SK-N-SH (cell line): Measurements from ENCODE around the gene CLSTN2. TPM values are rescaled to one million over a fixed set of nuclear protein-coding genes. Genes with fewer than 3 reads are reported as not detected.

ENCODE experiments used
- CTCF ChIA-PET: fragments of 300-600, 350-600 bp; formaldehyde crosslinking; extraction: SDS; loops from one replicate; lab custom pipeline; 2021; lab: Yijun Ruan, JAX
- POLR2A ChIA-PET: fragments of 350-600 bp; sonication (Branson Sonifier 250); formaldehyde crosslinking; extraction: SDS; loops from one replicate; lab custom pipeline; 2020; ENCODE audit warnings: antibody characterized with exemption, inconsistent platforms; lab: Yijun Ruan, JAX
- DNase-seq: peaks from one replicate; pipeline ENCODE4 v3.0.0; 2012
- H2AFZ ChIP-seq: fragments of 200-600 bp; sonication (generic); 2 replicates; pipeline ENCODE4 v1.8.1; 2016; ENCODE audit warnings: antibody characterized with exemption, mild to moderate bottlenecking, low read depth
- H3F3A ChIP-seq: fragments of 200-600 bp; sonication (generic); replicated peaks from 2 replicates; pipeline ENCODE3; 2016; ENCODE audit warnings: antibody characterized with exemption, mild to moderate bottlenecking; ENCODE audit not compliant: insufficient read depth
- H3K27ac ChIP-seq, 2 experiments: fragments of 200-500 bp in 1 of 2; fragments of 200-600 bp in 1 of 2; sonication (Bioruptor generic) in 1 of 2; sonication (generic), shearing (Covaris generic) in 1 of 2; 2 replicates each; pipeline versions ENCODE4 v1.5.1 to v1.6.1; 2014 to 2016; ENCODE audit warnings: low read depth in 2 of 2, inconsistent platforms in 1 of 2, low read length in 1 of 2, mild to moderate bottlenecking in 1 of 2, mixed read lengths in 1 of 2
- H3K27me3 ChIP-seq: fragments of 200-600 bp; sonication (generic), shearing (Covaris generic); 2 replicates; pipeline ENCODE4 v1.6.1; 2016; ENCODE audit warnings: mixed run types; ENCODE audit not compliant: insufficient read depth
- H3K36me3 ChIP-seq, 2 experiments: fragments of 200-500 bp in 1 of 2; fragments of 200-600 bp in 1 of 2; sonication (Bioruptor generic) in 1 of 2; sonication (generic) in 1 of 2; replicated peaks in 1 of 2; 2 replicates each; pipeline versions ENCODE3 to v1.5.1; 2014 to 2016; ENCODE audit warnings: low read length in 1 of 2, mild to moderate bottlenecking in 1 of 2; ENCODE audit not compliant: insufficient read depth in 2 of 2, control insufficient read depth in 1 of 2
- H3K4me1 ChIP-seq, 2 experiments: fragments of 200-500 bp in 1 of 2; fragments of 200-600 bp in 1 of 2; sonication (Bioruptor generic) in 1 of 2; sonication (generic), shearing (Covaris generic) in 1 of 2; 2 replicates each; pipeline versions ENCODE4 v1.5.1 to v1.6.1; 2014 to 2016; ENCODE audit warnings: low read depth in 1 of 2, low read length in 1 of 2, mixed run types in 1 of 2; ENCODE audit not compliant: insufficient read depth in 2 of 2, control insufficient read depth in 1 of 2
- H3K4me2 ChIP-seq: fragments of 200-600 bp; sonication (generic), shearing (Covaris generic); 2 replicates; pipeline ENCODE4 v1.6.1; 2017; ENCODE audit warnings: mixed run types
- H3K4me3 ChIP-seq, 2 experiments: fragments of 200-500 bp in 1 of 2; fragments of 200-600 bp in 1 of 2; sonication (Bioruptor generic) in 1 of 2; sonication (generic), shearing (Covaris generic) in 1 of 2; 2 replicates each; pipeline versions ENCODE4 v1.5.1 to v1.8.1; 2014 to 2016; ENCODE audit warnings: low read depth in 2 of 2, inconsistent platforms in 1 of 2, low read length in 1 of 2, mild to moderate bottlenecking in 1 of 2, mixed read lengths in 1 of 2, moderate library complexity in 1 of 2
- H3K79me2 ChIP-seq: fragments of 200-600 bp; sonication (generic); 2 replicates; pipeline ENCODE4 v1.8.1; 2017; ENCODE audit warnings: mild to moderate bottlenecking; ENCODE audit not compliant: insufficient read depth
- H3K9ac ChIP-seq: fragments of 200-600 bp; sonication (generic); 2 replicates; pipeline ENCODE4 v1.6.1; 2017; ENCODE audit warnings: mixed run types
- H3K9me2 ChIP-seq: fragments of 200-600 bp; sonication (generic); 2 replicates; pipeline ENCODE4 v1.6.1; 2017; ENCODE audit warnings: mixed run types
- H3K9me3 ChIP-seq: fragments of 200-600 bp; sonication (generic); 2 replicates; pipeline ENCODE4 v1.6.1; 2017; ENCODE audit warnings: mixed run types, mild to moderate bottlenecking, moderate library complexity
- H4K20me1 ChIP-seq: fragments of 200-600 bp; sonication (generic); 2 replicates; pipeline ENCODE4 v1.6.1; 2017; ENCODE audit warnings: mild to moderate bottlenecking, mixed run types; ENCODE audit not compliant: insufficient read depth
- ELF1 ChIP-seq: IDR thresholded peaks from 2 replicates; pipeline ENCODE4 v1.4.0; 2012
- FOXM1 ChIP-seq: IDR thresholded peaks from 2 replicates; pipeline ENCODE4 v1.4.0; 2012; ENCODE audit warnings: low read depth, mild to moderate bottlenecking
- GABPA ChIP-seq: IDR thresholded peaks from 2 replicates; pipeline ENCODE4 v1.4.0; 2012; ENCODE audit warnings: low read depth, mild to moderate bottlenecking
- GATA2 ChIP-seq: sonication (generic); formaldehyde crosslinking; IDR thresholded peaks from 2 replicates; pipeline ENCODE4 v1.5.0; 2020; ENCODE audit warnings: mild to moderate bottlenecking, missing genetic modification reagents
- JUND ChIP-seq: IDR thresholded peaks from 2 replicates; pipeline ENCODE4 v1.4.0; 2012
- NFIC ChIP-seq: IDR thresholded peaks from 2 replicates; pipeline ENCODE4 v1.4.0; 2012; ENCODE audit warnings: borderline replicate concordance
- RFX5 ChIP-seq: IDR thresholded peaks from 2 replicates; pipeline ENCODE4 v1.6.1; 2012; ENCODE audit warnings: mild to moderate bottlenecking, improper control_type of control experiment, low read length
- RXRA ChIP-seq: IDR thresholded peaks from 2 replicates; pipeline ENCODE4 v1.4.0; 2012; ENCODE audit warnings: low read depth, mild to moderate bottlenecking, borderline replicate concordance
- SMC3 ChIP-seq: IDR thresholded peaks from 2 replicates; pipeline ENCODE4 v1.6.1; 2012; ENCODE audit warnings: low read depth, low read length, improper control_type of control experiment
- TAF1 ChIP-seq: IDR thresholded peaks from 2 replicates; pipeline ENCODE4 v1.6.1; 2012; ENCODE audit warnings: low read depth, mild to moderate bottlenecking, low read length, moderate library complexity, borderline replicate concordance
- USF1 ChIP-seq: IDR thresholded peaks from 2 replicates; pipeline ENCODE4 v1.4.0; 2012; ENCODE audit warnings: low read depth, borderline replicate concordance
- YY1 ChIP-seq: IDR thresholded peaks from 2 replicates; pipeline ENCODE4 v1.4.0; 2012; ENCODE audit warnings: low read depth, mild to moderate bottlenecking
- WGBS: methylation state at CpG from one replicate; pipeline ENCODE4 v1.1.6; 2017; ENCODE audit warnings: low lambda C conversion rate; 5-methylcytosine and 5-hydroxymethylcytosine counted together
- polyA plus RNA-seq, 3 experiments: library from polyadenylated mRNA; depleted of rRNA; stranded (reverse); fragments of >200 nt; gene quantifications; 2 replicates each; pipeline ENCODE4 v1.2.3, GENCODE V29; 2012
- TF ChIP-seq, protein P1 (sequence below): fragments of 200-600 bp; sonication (generic); IDR thresholded peaks from 2 replicates; pipeline ENCODE4 v1.6.1; 2017; ENCODE audit warnings: antibody characterized with exemption, mild to moderate bottlenecking, moderate library complexity

The CLSTN2 gene
- polyA plus RNA-seq, 1 of the 3 experiments (the other 2 are of a cell fraction) = 0.02 TPM

DNA sequence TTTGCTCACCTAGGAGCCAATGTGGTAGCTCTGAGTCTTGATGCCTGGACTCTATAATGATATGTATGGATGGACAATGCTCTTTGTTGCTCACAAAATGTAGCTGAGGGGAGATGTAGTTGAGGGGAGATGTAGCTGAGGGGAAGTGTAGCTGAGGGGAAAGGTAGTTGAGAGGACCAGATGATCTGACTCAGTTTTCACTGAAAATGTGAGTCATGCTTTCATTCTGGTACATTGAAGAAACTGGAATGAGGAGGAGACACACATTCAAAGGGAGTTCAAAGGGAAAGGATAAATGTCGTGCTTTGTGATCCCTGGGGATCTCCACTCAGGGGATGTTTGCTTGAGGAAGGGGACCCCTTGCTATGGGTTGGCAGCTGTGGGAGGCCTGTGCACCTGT lies 440.0 kb downstream of the CLSTN2 start:
- Histone ChIP-seq H3K4me3 (no peak overlapping the region), H3F3A (no peaks in the 10 kb centered on the region), H3K27ac (no peak overlapping the region), H3K9me3 (no peaks in the 10 kb centered on the region), H3K27me3 (no peaks in the 10 kb centered on the region), H2AFZ (no peak overlapping the region), H3K79me2 (no peaks in the 10 kb centered on the region), H3K4me1 (no peaks in the 10 kb centered on the region), H4K20me1 (no peaks in the 10 kb centered on the region), H3K36me3 (no peaks in the 10 kb centered on the region), H3K9me2 (no peaks in the 10 kb centered on the region), H3K4me2 (no peak overlapping the region), H3K9ac (no peak overlapping the region)
- POLR2A ChIA-PET = no interaction called here
- TF ChIP-seq ELF1 (no peak), RXRA (no peak), USF1 (no peak), GATA2 (CRISPR knock-in tag) (no peak)
- 8% methylated on average over 1 of the region's 1 CpG for WGBS
- DNase-seq = no peak
- CTCF ChIA-PET = interaction anchor here (1.3 kb wide), 1 partner anchor 21 kb away, joined by 3 read pairs; no protein-coding TSS in a partner anchor

GRCh38 chr3:140376136-140376889 lies 441.3 kb downstream of the CLSTN2 start:
- Histone ChIP-seq H3K36me3 (no peaks in the 10 kb centered on the region), H2AFZ (no peak overlapping the region), H3K4me1 (no peaks in the 10 kb centered on the region), H3K4me3 (no peak overlapping the region), H3F3A (no peaks in the 10 kb centered on the region), H3K27ac (no peak overlapping the region), H3K9ac (no peak overlapping the region), H3K9me2 (no peaks in the 10 kb centered on the region), H3K27me3 (no peaks in the 10 kb centered on the region), H3K9me3 (no peaks in the 10 kb centered on the region), H3K4me2 (no peak overlapping the region), H3K79me2 (no peaks in the 10 kb centered on the region), H4K20me1 (no peaks in the 10 kb centered on the region)
- WGBS = 13% methylated on average over 1 of the region's 1 CpG
- ChIA-PET POLR2A (no interaction called here), CTCF (no interaction called here)
- no peak for DNase-seq
- TF ChIP-seq YY1 (no peak), JUND (no peak), TAF1 (no peak), RFX5 (no peak), FOXM1 (no peak), NFIC (no peak), SMC3 (no peak), GABPA (no peak)
- TF ChIP-seq, protein P1, sequence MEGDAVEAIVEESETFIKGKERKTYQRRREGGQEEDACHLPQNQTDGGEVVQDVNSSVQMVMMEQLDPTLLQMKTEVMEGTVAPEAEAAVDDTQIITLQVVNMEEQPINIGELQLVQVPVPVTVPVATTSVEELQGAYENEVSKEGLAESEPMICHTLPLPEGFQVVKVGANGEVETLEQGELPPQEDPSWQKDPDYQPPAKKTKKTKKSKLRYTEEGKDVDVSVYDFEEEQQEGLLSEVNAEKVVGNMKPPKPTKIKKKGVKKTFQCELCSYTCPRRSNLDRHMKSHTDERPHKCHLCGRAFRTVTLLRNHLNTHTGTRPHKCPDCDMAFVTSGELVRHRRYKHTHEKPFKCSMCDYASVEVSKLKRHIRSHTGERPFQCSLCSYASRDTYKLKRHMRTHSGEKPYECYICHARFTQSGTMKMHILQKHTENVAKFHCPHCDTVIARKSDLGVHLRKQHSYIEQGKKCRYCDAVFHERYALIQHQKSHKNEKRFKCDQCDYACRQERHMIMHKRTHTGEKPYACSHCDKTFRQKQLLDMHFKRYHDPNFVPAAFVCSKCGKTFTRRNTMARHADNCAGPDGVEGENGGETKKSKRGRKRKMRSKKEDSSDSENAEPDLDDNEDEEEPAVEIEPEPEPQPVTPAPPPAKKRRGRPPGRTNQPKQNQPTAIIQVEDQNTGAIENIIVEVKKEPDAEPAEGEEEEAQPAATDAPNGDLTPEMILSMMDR = no peak
